GM23248 (cell line): Measurements from ENCODE around the gene SCLT1.

Experiments
- EZH2 ChIP-seq: fragments of 200-600 bp; sonication (generic); IDR thresholded peaks from 2 replicates; pipeline ENCODE4 v1.6.1; 2018; ENCODE audit warnings: antibody characterized with exemption, mild to moderate bottlenecking; ENCODE audit not compliant: insufficient read depth, poor library complexity, severe bottlenecking
- EZH2phosphoT487 ChIP-seq: fragments of 200-600 bp; sonication (generic); IDR thresholded peaks from 2 replicates; pipeline ENCODE4 v1.6.1; 2018; ENCODE audit warnings: antibody characterized with exemption, moderate library complexity, mild to moderate bottlenecking, low read depth; ENCODE audit not compliant: insufficient read depth

DNA sequence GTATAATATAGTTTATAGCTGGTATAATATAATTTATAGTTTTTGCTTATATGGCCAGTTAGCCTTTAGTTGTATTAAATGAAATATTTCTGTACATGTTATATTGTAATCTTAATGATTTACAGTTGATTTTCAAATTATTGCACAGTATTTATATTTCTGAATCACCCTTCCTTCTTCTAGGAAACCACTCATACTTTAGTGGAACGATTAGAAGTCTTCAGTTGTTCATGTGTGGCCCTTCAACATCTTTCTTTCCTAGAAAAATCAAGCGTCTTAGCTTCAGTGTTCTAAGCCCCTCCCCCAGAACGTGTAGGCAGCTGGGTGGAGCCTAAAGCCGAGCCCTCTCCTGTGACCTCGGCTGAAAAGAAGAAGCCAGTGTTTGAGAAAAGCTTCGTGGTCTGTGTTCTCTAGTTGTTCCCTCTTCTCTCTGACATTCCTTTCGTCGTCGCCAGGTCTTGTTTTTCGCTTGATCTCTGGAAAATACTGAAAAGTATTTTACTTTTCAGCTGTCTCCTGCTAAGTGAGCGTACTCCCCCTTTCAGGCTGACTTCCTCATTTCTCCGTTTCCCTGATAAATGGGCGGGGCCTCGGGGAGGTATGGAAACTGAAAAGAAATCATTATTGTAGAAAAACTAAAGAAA, 2.6 kb upstream of the SCLT1 start, which contains the start of gene C4orf33:
- TF ChIP-seq EZH2phosphoT487, result no peak
- TF ChIP-seq EZH2, result no peak
